ENCODE results near the gene SLC38A11. TPM values are rescaled to one million over a fixed set of nuclear protein-coding genes. Genes with fewer than 3 reads are reported as not detected.

The SLC38A11 gene
- total and polyA plus RNA-seq, 2 of the 13 experiments (the other 11 are each of a cell fraction or from before 2014, with no cell fraction given) = 14.0 to 14.3 TPM

DNA sequence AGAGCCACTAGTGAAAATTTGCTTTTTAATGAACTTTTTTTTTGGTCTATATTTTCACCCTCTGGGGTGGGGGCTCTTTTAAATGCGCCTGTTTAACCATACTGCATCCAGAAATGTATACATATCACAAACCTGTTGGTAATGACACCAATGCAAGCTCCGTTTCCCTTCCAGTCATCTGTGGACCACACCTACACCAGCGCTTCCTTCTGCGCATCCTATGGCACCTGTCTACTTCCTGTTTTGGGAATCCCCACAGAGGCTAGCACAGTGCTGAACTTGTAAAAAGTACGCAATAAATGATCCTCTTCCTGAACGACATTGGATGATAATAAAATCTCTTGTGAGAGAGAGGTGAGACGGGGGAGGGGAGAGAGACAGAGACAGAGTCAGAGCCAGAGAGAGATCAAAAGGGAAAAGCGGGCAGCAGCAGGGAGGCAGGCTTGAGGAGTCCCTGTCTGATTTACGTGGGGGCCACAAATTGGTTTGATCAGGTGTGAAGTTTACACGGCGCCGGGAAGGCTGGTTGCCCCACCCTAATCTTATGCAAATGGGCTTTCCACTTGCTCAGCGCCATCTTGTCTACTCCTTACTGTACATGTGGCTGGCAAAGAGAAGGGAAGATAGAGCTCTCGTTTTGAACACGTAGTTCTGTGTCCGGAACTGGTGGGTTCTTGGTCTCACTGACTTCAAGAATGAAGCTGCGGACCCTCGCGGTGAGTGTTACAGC, 38.1 kb upstream of the SLC38A11 start (continued):
- TF ChIP-seq, protein P1, sequence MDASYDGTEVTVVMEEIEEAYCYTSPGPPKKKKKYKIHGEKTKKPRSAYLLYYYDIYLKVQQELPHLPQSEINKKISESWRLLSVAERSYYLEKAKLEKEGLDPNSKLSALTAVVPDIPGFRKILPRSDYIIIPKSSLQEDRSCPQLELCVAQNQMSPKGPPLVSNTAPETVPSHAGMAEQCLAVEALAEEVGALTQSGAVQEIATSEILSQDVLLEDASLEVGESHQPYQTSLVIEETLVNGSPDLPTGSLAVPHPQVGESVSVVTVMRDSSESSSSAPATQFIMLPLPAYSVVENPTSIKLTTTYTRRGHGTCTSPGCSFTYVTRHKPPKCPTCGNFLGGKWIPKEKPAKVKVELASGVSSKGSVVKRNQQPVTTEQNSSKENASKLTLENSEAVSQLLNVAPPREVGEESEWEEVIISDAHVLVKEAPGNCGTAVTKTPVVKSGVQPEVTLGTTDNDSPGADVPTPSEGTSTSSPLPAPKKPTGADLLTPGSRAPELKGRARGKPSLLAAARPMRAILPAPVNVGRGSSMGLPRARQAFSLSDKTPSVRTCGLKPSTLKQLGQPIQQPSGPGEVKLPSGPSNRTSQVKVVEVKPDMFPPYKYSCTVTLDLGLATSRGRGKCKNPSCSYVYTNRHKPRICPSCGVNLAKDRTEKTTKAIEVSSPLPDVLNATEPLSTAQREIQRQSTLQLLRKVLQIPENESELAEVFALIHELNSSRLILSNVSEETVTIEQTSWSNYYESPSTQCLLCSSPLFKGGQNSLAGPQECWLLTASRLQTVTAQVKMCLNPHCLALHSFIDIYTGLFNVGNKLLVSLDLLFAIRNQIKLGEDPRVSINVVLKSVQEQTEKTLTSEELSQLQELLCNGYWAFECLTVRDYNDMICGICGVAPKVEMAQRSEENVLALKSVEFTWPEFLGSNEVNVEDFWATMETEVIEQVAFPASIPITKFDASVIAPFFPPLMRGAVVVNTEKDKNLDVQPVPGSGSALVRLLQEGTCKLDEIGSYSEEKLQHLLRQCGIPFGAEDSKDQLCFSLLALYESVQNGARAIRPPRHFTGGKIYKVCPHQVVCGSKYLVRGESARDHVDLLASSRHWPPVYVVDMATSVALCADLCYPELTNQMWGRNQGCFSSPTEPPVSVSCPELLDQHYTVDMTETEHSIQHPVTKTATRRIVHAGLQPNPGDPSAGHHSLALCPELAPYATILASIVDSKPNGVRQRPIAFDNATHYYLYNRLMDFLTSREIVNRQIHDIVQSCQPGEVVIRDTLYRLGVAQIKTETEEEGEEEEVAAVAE (CRISPR knock-in tag; IDR thresholded peaks at IDR 0.05; ENCODE audit: borderline replicate concordance) = no peak
- TF ChIP-seq GATAD2A (CRISPR knock-in tag; IDR thresholded peaks at IDR 0.05) = no peak
- no peak for TF ChIP-seq TCF12 (IDR thresholded peaks at IDR 0.05)
- no peak for TF ChIP-seq TCF12 (CRISPR knock-in tag; IDR thresholded peaks at IDR 0.05)
- TF ChIP-seq, protein P2, sequence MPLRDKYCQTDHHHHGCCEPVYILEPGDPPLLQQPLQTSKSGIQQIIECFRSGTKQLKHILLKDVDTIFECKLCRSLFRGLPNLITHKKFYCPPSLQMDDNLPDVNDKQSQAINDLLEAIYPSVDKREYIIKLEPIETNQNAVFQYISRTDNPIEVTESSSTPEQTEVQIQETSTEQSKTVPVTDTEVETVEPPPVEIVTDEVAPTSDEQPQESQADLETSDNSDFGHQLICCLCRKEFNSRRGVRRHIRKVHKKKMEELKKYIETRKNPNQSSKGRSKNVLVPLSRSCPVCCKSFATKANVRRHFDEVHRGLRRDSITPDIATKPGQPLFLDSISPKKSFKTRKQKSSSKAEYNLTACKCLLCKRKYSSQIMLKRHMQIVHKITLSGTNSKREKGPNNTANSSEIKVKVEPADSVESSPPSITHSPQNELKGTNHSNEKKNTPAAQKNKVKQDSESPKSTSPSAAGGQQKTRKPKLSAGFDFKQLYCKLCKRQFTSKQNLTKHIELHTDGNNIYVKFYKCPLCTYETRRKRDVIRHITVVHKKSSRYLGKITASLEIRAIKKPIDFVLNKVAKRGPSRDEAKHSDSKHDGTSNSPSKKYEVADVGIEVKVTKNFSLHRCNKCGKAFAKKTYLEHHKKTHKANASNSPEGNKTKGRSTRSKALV (CRISPR knock-in tag; IDR thresholded peaks at IDR 0.05) = no peak
- no peak for TF ChIP-seq ZBTB20 (CRISPR knock-in tag; IDR thresholded peaks at IDR 0.05; ENCODE audit: borderline replicate concordance, low read depth)
- no peak for TF ChIP-seq NRL (CRISPR knock-in tag; IDR thresholded peaks at IDR 0.05; ENCODE audit: borderline replicate concordance)
- TF ChIP-seq CBX1 (IDR thresholded peaks at IDR 0.05; ENCODE audit: low read depth) = no peak

Data from HepG2 (cell line).